ENCODE results near the gene NME4. TPM values are rescaled to one million over a fixed set of nuclear protein-coding genes. Genes with fewer than 3 reads are reported as not detected.

Gene NME4
- total RNA-seq, 1 experiment from 2014 or later, result 88.2 TPM

- CTCF ChIA-PET, result interaction anchor here (0.6 kb wide), 1 partner anchor 12 kb away, joined by 3 read pairs; no protein-coding TSS in a partner anchor
Measured at GRCh38 chr16:374616-374926, 22.4 kb upstream of the NME4 start.

GRCh38 chr16:375212-375611, 21.8 kb upstream of the NME4 start:
- Mint-ChIP-seq H3K4me1 (ENCODE audit: low read depth, unreplicated experiment) (no peaks in the 10 kb centered on the region), H3K4me3 (ENCODE audit: low read depth, unreplicated experiment) (no peak overlapping the region), H3K27me3 (ENCODE audit: unreplicated experiment) (no peaks in the 10 kb centered on the region), H3K27ac (ENCODE audit: unreplicated experiment) (no peak overlapping the region), H3K9me3 (ENCODE audit: low read depth, unreplicated experiment) (no peaks in the 10 kb centered on the region), H3K36me3 (ENCODE audit: insufficient read depth, unreplicated experiment) (peaks cover 34% of the 10 kb centered on the region)
- CTCF ChIA-PET, result interaction anchor here (0.6 kb wide), 1 partner anchor 13 kb away, joined by 3 read pairs; no protein-coding TSS in a partner anchor
- no TSS peak for BruUV-seq (replicated peaks)
- intact Hi-C loops (cut with micrococcal nuclease; ENCODE audit: unreplicated experiment), result no loop called here
- TF ChIP-seq CTCF (IDR thresholded peaks at IDR 0.05; ENCODE audit: unreplicated experiment), result no peak
- DNase-seq, result no peak

More at GRCh38 chr16:374616-374926, 22.4 kb upstream of the NME4 start:
- no peak for TF ChIP-seq CTCF (IDR thresholded peaks at IDR 0.05; ENCODE audit: unreplicated experiment)
- BruUV-seq (replicated peaks), result no TSS peak
- no peaks in the 10 kb centered on the region for H3K4me1 Mint-ChIP-seq (ENCODE audit: low read depth, unreplicated experiment)
- no peak overlapping the region for H3K4me3 Mint-ChIP-seq (ENCODE audit: low read depth, unreplicated experiment)
- H3K9me3 Mint-ChIP-seq (ENCODE audit: low read depth, unreplicated experiment), result no peaks in the 10 kb centered on the region
- intact Hi-C loops (cut with micrococcal nuclease; ENCODE audit: unreplicated experiment), result no loop called here
- H3K27ac Mint-ChIP-seq (ENCODE audit: unreplicated experiment), result no peak overlapping the region
- DNase-seq, result no peak
- no peaks in the 10 kb centered on the region for H3K27me3 Mint-ChIP-seq (ENCODE audit: unreplicated experiment)
- peaks cover 34% of the 10 kb centered on the region for H3K36me3 Mint-ChIP-seq (ENCODE audit: insufficient read depth, unreplicated experiment)

GRCh38 chr16:375927-376816, 20.8 kb upstream of the NME4 start:
- intact Hi-C loops (cut with micrococcal nuclease; ENCODE audit: unreplicated experiment), result no loop called here
- CTCF ChIA-PET, result no interaction called here
- no peaks in the 10 kb centered on the region for H3K27me3 Mint-ChIP-seq (ENCODE audit: unreplicated experiment)
- H3K9me3 Mint-ChIP-seq (ENCODE audit: low read depth, unreplicated experiment), result no peaks in the 10 kb centered on the region
- peaks cover 34% of the 10 kb centered on the region for H3K36me3 Mint-ChIP-seq (ENCODE audit: insufficient read depth, unreplicated experiment)
- no peak overlapping the region for H3K27ac Mint-ChIP-seq (ENCODE audit: unreplicated experiment)
- H3K4me1 Mint-ChIP-seq (ENCODE audit: low read depth, unreplicated experiment), result no peaks in the 10 kb centered on the region
- no peak for DNase-seq
- BruUV-seq (replicated peaks), result no TSS peak
- no peak for TF ChIP-seq CTCF (IDR thresholded peaks at IDR 0.05; ENCODE audit: unreplicated experiment)
- no peak overlapping the region for H3K4me3 Mint-ChIP-seq (ENCODE audit: low read depth, unreplicated experiment)

DNA sequence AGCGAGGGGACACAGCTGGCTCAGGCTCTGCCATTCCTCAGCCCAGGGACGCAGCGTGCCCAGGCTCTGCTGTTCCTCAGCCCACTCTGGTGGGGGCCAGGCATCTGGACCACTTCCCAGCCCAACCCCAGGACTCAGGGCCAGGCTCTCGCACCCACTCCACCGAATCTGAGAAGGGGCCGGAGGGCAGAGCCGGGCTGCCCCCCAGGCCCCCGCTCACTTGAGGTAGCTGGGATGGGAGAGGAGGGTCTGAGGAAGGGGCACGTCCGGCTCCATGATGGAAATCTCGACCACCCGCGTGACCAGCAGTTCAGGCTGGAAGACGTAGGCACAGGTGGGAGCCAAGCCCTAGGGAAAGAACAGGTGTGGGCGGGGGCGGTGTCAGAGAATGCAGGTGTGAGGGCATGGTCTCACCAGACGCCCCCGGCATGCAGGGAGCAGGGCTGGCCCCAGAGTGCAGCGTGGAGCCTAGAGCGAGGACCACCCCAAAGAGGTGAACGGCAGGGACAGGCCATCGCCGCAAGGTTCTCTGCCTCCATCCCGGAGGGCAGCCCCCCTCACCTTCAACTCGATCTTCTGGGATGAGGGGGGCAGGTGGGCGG, 20.1 kb upstream of the NME4 start:
- H3K4me1 Mint-ChIP-seq (ENCODE audit: low read depth, unreplicated experiment), result no peaks in the 10 kb centered on the region
- TSS peak; percentile 8 for BruUV-seq (replicated peaks)
- CTCF ChIA-PET, result no interaction called here

More for the DNA sequence above, 20.1 kb upstream of the NME4 start:
- H3K36me3 Mint-ChIP-seq (ENCODE audit: insufficient read depth, unreplicated experiment), result peaks cover 37% of the 10 kb centered on the region
- DNase-seq, result no peak
- no peak for TF ChIP-seq CTCF (IDR thresholded peaks at IDR 0.05; ENCODE audit: unreplicated experiment)
- intact Hi-C loops (cut with micrococcal nuclease; ENCODE audit: unreplicated experiment), result no loop called here
- H3K4me3 Mint-ChIP-seq (ENCODE audit: low read depth, unreplicated experiment), result no peak overlapping the region
- H3K9me3 Mint-ChIP-seq (ENCODE audit: low read depth, unreplicated experiment), result no peaks in the 10 kb centered on the region
- H3K27me3 Mint-ChIP-seq (ENCODE audit: unreplicated experiment), result no peaks in the 10 kb centered on the region
- H3K27ac Mint-ChIP-seq (ENCODE audit: unreplicated experiment), result no peak overlapping the region
